ENCODE measurements around the gene PPP1R15A. TPM values are rescaled to one million over a fixed set of nuclear protein-coding genes. Genes with fewer than 3 reads are reported as not detected.

Gene PPP1R15A
- 100 to 1,000 TPM; 108 to 139 TPM for total RNA-seq

DNA sequence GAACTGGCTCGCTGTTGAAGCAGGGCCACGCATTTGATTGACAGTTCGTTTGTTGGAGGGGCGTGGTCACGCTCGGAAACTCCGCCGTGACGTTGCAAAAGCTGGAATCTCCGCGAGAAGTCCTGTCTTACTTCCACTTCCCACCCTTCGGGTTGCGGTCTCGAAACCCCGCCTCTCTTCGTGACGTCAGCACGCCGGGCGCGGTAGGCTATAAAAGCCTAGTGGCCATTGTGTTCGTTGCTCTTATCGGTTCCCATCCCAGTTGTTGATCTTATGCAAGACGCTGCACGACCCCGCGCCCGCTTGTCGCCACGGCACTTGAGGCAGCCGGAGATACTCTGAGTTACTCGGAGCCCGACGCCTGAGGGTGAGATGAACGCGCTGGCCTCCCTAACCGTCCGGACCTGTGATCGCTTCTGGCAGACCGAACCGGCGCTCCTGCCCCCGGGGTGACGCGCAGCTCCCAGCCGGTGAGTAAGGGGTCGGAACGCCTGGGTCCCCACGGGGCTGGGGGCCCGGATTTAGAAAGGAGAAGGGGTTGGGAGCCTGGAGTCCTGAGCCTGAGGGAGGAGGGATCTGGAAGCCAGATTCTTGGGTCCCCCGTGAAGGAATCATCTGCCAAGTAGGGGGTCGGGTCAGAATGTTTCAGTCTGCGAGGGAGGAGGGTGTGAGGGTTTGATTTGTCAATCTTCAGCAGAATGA is at the start of gene PPP1R15A:
Gene PPP1R15A, plus strand, starts transcription at position 240 of the 702 bp plus-strand sequence. CDS start 813 bp downstream, outside the sequence.
- Histone ChIP-seq H3K9me3 (no peaks in the 10 kb centered on the region), H3K36me3 (peaks cover 33% of the 10 kb centered on the region), H3K27me3 (replicated peaks; ENCODE audit: insufficient read depth) (no peaks in the 10 kb centered on the region), H3K4me3 (peak within 1 kb of the TSS; percentile 95), H3K27ac (peak within 1 kb of the TSS; percentile 100), H3K4me1 (ENCODE audit: control insufficient read depth in 1 of 2, low read depth in 2 of 2) (peaks cover 14 to 34% of the 10 kb centered on the region in 2 donors)
- peak; percentile 64 for ATAC-seq (ENCODE audit: insufficient number of reproducible peaks, low FRiP score, low read depth)
- TF ChIP-seq, protein P1, sequence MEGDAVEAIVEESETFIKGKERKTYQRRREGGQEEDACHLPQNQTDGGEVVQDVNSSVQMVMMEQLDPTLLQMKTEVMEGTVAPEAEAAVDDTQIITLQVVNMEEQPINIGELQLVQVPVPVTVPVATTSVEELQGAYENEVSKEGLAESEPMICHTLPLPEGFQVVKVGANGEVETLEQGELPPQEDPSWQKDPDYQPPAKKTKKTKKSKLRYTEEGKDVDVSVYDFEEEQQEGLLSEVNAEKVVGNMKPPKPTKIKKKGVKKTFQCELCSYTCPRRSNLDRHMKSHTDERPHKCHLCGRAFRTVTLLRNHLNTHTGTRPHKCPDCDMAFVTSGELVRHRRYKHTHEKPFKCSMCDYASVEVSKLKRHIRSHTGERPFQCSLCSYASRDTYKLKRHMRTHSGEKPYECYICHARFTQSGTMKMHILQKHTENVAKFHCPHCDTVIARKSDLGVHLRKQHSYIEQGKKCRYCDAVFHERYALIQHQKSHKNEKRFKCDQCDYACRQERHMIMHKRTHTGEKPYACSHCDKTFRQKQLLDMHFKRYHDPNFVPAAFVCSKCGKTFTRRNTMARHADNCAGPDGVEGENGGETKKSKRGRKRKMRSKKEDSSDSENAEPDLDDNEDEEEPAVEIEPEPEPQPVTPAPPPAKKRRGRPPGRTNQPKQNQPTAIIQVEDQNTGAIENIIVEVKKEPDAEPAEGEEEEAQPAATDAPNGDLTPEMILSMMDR (IDR thresholded peaks at IDR 0.05): peak; percentile 34
- peak; percentile 90 for DNase-seq (ENCODE audit: low spot score)

DNA sequence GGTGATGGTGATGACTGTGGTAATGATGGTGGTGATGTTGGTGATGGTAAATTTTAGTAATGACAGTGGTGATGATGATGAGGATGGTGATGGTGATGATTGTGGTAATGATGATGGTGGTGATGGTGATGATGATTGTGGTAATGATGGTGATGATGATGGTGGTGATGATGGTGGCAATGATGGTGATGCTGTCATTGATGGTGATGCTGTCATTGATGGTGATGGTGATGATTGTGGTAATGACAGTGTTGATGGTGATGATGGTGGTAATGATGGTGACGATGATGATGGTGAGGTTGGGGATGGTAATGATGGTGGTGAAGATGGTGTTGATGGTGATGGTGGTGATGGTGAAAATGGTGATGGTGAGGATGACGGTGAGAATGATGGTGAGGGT is 49.7 kb upstream of the PPP1R15A start:
- DNase-seq (ENCODE audit: low spot score) (no peak), ATAC-seq (ENCODE audit: insufficient number of reproducible peaks, low FRiP score, low read depth) (no peak)
- TF ChIP-seq, protein P1 (IDR thresholded peaks at IDR 0.05): no peak
- no peaks in the 10 kb centered on the region for H3K9me3 ChIP-seq
- no peaks in the 10 kb centered on the region for H3K27me3 ChIP-seq (replicated peaks; ENCODE audit: insufficient read depth)
- no peak overlapping the region for H3K4me3 ChIP-seq
- no peak overlapping the region for H3K27ac ChIP-seq
- H3K36me3 ChIP-seq: no peaks in the 10 kb centered on the region
- H3K4me1 ChIP-seq (ENCODE audit: control insufficient read depth in 1 of 2, low read depth in 2 of 2): peaks cover 6 to 10% of the 10 kb centered on the region in 2 donors

DNA sequence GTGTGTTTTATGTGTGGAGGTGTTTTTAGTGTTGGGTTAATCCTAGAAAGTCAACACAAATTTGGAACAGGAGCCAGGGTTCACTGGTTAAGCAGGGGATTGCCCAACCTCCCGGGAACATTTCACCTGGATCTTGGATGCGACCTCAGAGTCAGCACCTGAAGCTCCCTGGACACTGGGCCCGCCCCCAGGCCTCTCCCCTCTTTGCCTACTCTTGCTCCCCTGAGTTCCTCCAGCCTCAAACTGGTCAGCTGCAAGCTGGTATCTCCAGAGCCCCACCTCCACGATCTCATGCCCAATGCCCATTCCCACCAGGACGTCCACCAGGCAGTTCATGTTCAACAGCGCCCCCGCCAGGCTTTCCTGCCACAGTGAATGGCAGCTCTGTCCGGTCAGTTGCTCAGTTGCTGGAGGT is 45.6 kb upstream of the PPP1R15A start:
- H3K4me3 ChIP-seq: no peak overlapping the region
- TF ChIP-seq, protein P1 (IDR thresholded peaks at IDR 0.05): no peak
- H3K4me1 ChIP-seq (ENCODE audit: control insufficient read depth in 1 of 2, low read depth in 2 of 2): no peaks in the 10 kb centered on the region
- ATAC-seq (ENCODE audit: insufficient number of reproducible peaks, low FRiP score, low read depth) (no peak), DNase-seq (ENCODE audit: low spot score) (no peak)
- no peaks in the 10 kb centered on the region for H3K27me3 ChIP-seq (replicated peaks; ENCODE audit: insufficient read depth)
- H3K36me3 ChIP-seq: peaks cover 10% of the 10 kb centered on the region
- no peaks in the 10 kb centered on the region for H3K9me3 ChIP-seq
- no peak overlapping the region for H3K27ac ChIP-seq

DNA sequence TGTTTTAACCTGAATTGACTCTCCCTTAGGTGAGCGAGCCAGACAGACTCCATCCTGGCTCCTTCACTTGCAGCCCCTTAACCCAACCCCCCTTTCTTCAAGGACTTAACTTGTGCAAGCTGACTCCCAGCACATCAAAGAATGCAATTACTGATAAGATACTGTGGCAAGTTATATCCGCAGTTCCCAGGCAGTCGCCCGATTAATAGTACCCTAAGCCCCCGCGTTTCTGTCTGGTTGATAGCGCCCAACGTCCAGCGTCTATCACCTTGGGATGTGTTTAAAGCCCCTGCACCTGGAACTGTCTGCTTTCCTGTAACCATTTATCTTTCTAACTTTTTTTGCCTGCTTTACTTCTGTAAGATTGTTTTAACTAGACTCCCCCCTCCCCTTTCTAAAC is 42.1 kb upstream of the PPP1R15A start:
- no peak overlapping the region for H3K27ac ChIP-seq
- DNase-seq (ENCODE audit: low spot score): no peak
- peaks cover 10% of the 10 kb centered on the region for H3K36me3 ChIP-seq
- no peak overlapping the region for H3K4me3 ChIP-seq
- H3K9me3 ChIP-seq: no peaks in the 10 kb centered on the region
- TF ChIP-seq, protein P1 (IDR thresholded peaks at IDR 0.05): no peak
- no peak for ATAC-seq (ENCODE audit: insufficient number of reproducible peaks, low FRiP score, low read depth)
- no peaks in the 10 kb centered on the region for H3K27me3 ChIP-seq (replicated peaks; ENCODE audit: insufficient read depth)
- no peaks in the 10 kb centered on the region for H3K4me1 ChIP-seq (ENCODE audit: control insufficient read depth in 1 of 2, low read depth in 2 of 2)

DNA sequence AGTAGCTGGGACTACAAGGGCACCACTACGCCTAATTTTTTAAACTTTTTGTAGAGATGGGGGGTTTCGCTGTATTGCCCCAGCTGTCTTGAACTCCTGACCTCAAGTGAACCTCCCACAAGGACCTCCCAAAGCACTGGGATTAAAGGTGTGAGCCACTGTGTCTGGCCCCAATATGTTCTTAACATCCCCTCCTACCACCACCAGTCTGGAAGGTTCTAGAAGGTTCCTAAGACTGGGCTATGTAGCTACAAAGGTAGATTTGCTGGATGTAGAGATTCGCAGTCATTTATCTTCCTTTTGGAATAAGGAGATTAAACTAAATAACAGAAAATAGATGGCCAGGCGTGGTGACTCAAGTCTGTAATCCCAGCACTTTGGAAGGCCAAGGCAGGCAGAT is 41.3 kb upstream of the PPP1R15A start:
- no peaks in the 10 kb centered on the region for H3K9me3 ChIP-seq
- TF ChIP-seq, protein P1 (IDR thresholded peaks at IDR 0.05): no peak
- no peak for ATAC-seq (ENCODE audit: insufficient number of reproducible peaks, low FRiP score, low read depth)
- peaks cover 10% of the 10 kb centered on the region for H3K36me3 ChIP-seq
- H3K4me1 ChIP-seq (ENCODE audit: control insufficient read depth in 1 of 2, low read depth in 2 of 2): peaks cover 4 to 8% of the 10 kb centered on the region in 2 donors
- H3K27me3 ChIP-seq (replicated peaks; ENCODE audit: insufficient read depth): no peaks in the 10 kb centered on the region
- DNase-seq (ENCODE audit: low spot score): no peak
- no peak overlapping the region for H3K27ac ChIP-seq
- H3K4me3 ChIP-seq: no peak overlapping the region

Measured in thoracic aorta (tissue), 2 donors.